Endothelial cell of umbilical vein (primary cell): ENCODE data around the gene VIPR2. TPM values are rescaled to one million over a fixed set of nuclear protein-coding genes. Genes with fewer than 3 reads are reported as not detected.

Experiments
- BruUV-seq: library from RNA; stranded (reverse); fragments of 400-500 nt; replicated peaks from 2 replicates; lab custom pipeline; 2021; lab: Mats Ljungman, UMichigan
- CTCF ChIA-PET: fragments of 300-600, 350-600 bp; sonication (Branson Sonifier 250); formaldehyde crosslinking; loops from one replicate; lab custom pipeline; 2021; ENCODE audit warnings: antibody characterized with exemption, inconsistent platforms; lab: Charles Lee
- POLR2A ChIA-PET: fragments of 300-600, 350-600 bp; sonication (Branson Sonifier 250); formaldehyde crosslinking; loops from one replicate; lab custom pipeline; 2021; ENCODE audit warnings: antibody characterized with exemption, inconsistent platforms; lab: Charles Lee
- DNase-seq: peaks from one replicate; pipeline ENCODE4 v3.0.0-alpha.2; 2011; ENCODE audit warnings: low read depth, low spot score
- FAIRE-seq: peaks from 2 replicates; lab custom pipeline; 2011; peaks lifted over from hg19 to GRCh38; lab: Jason Lieb, UNC
- H2AFZ ChIP-seq: 2 replicates; pipeline ENCODE4 v1.6.0; 2012; ENCODE audit warnings: low read depth, low read length, control low read depth, inconsistent platforms
- H3K27ac ChIP-seq: 2 replicates; pipeline ENCODE4 v1.5.1; 2011; ENCODE audit warnings: low read depth, mild to moderate bottlenecking, control low read depth, low read length, moderate library complexity; ENCODE audit not compliant: insufficient read depth
- H3K27me3 ChIP-seq, 2 experiments: 2 replicates each; pipeline versions ENCODE4 v1.6.0 to v1.6.1; 2011; ENCODE audit warnings: low read length in 2 of 2, mixed read lengths in 1 of 2; ENCODE audit not compliant: control insufficient read depth in 2 of 2, insufficient read depth in 2 of 2
- H3K36me3 ChIP-seq, 2 experiments: 2 replicates in 1 of 2; 3 replicates in 1 of 2; pipeline ENCODE4 v1.5.1; 2011; ENCODE audit warnings: low read length in 2 of 2, mild to moderate bottlenecking in 1 of 2, moderate library complexity in 1 of 2; ENCODE audit not compliant: control insufficient read depth in 2 of 2, insufficient read depth in 2 of 2; ENCODE audit errors: extremely low read depth in 1 of 2
- H3K4me1 ChIP-seq: 3 replicates; pipeline ENCODE4 v1.5.1; 2011; ENCODE audit warnings: mild to moderate bottlenecking, low read length; ENCODE audit not compliant: control insufficient read depth, insufficient read depth; ENCODE audit errors: extremely low read depth
- H3K4me2 ChIP-seq: 2 replicates; pipeline ENCODE4 v1.6.1; 2011; ENCODE audit warnings: low read length, control low read depth, mixed read lengths; ENCODE audit not compliant: insufficient read depth
- H3K4me3 ChIP-seq, 3 experiments: fragments of 200-600 bp in 1 of 3; sonication (generic), shearing (Covaris generic) in 1 of 3; replicated peaks in 1 of 3; 2 replicates each; pipeline ENCODE4 v1.5.1; 2011 to 2016; ENCODE audit warnings: control low read depth in 3 of 3, low read length in 3 of 3, mild to moderate bottlenecking in 2 of 3, inconsistent platforms in 1 of 3, low read depth in 1 of 3, moderate library complexity in 1 of 3; ENCODE audit not compliant: insufficient read depth in 1 of 3
- H3K79me2 ChIP-seq: 2 replicates; pipeline ENCODE4 v1.6.0; 2012; ENCODE audit warnings: low read length, inconsistent platforms; ENCODE audit not compliant: control insufficient read depth, insufficient read depth
- H3K9ac ChIP-seq: replicated peaks from 2 replicates; pipeline ENCODE3; 2011; ENCODE audit warnings: low read length, control low read depth; ENCODE audit not compliant: insufficient read depth; ENCODE audit errors: extremely low read depth
- H3K9me1 ChIP-seq: replicated peaks from 3 replicates; pipeline ENCODE4 v1.6.0; 2011; ENCODE audit warnings: mild to moderate bottlenecking, low read length; ENCODE audit not compliant: control insufficient read depth, insufficient read depth; ENCODE audit errors: extremely low read depth
- H3K9me3 ChIP-seq: replicated peaks from 2 replicates; pipeline ENCODE4 v1.5.1; 2012; ENCODE audit warnings: low read length, inconsistent platforms; ENCODE audit not compliant: control insufficient read depth, insufficient read depth
- H4K20me1 ChIP-seq: replicated peaks from 2 replicates; pipeline ENCODE3; 2011; ENCODE audit warnings: mild to moderate bottlenecking, low read length; ENCODE audit not compliant: control insufficient read depth, insufficient read depth; ENCODE audit errors: extremely low read depth
- CTCF ChIP-seq, 2 donors: IDR thresholded peaks; 1 replicate in 1 of 2; 2 replicates in 1 of 2; pipeline ENCODE4 v1.5.1; 2011; ENCODE audit warnings: low read length in 2 of 2, mild to moderate bottlenecking in 2 of 2, moderate library complexity in 2 of 2, control low read depth in 1 of 2, inconsistent platforms in 1 of 2, low read depth in 1 of 2; ENCODE audit not compliant: insufficient read depth in 1 of 2; ENCODE audit errors: extremely low read depth in 1 of 2
- EZH2 ChIP-seq: IDR thresholded peaks from 2 replicates; pipeline ENCODE4 v1.6.1; 2012; ENCODE audit warnings: borderline replicate concordance, low read depth, mild to moderate bottlenecking, moderate library complexity, low read length, inconsistent platforms; ENCODE audit not compliant: severe bottlenecking
- FOS ChIP-seq: IDR thresholded peaks from 2 replicates; pipeline ENCODE4 v1.6.1; 2011; ENCODE audit warnings: mild to moderate bottlenecking, low read length, moderate library complexity, borderline replicate concordance; ENCODE audit not compliant: insufficient read depth
- GATA2 ChIP-seq: IDR thresholded peaks from 2 replicates; pipeline ENCODE4 v1.7.0; 2011; ENCODE audit warnings: low read depth, mild to moderate bottlenecking, moderate library complexity, mixed read lengths, low read length; ENCODE audit not compliant: insufficient read length, insufficient read depth
- JUN ChIP-seq: IDR thresholded peaks from 2 replicates; pipeline ENCODE4 v1.6.1; 2011; ENCODE audit warnings: borderline replicate concordance, low read depth; ENCODE audit not compliant: insufficient read length, insufficient read depth
- MAX ChIP-seq: IDR thresholded peaks from 2 replicates; pipeline ENCODE4 v1.6.1; 2011; ENCODE audit not compliant: insufficient read depth, insufficient read length
- MYC ChIP-seq: IDR thresholded peaks from one replicate; pipeline ENCODE4 v1.6.1; 2011; ENCODE audit warnings: mild to moderate bottlenecking, low read depth, low read length
- POLR2A ChIP-seq: IDR thresholded peaks from 2 replicates; pipeline ENCODE4 v1.6.1; 2012; ENCODE audit warnings: low read depth, mild to moderate bottlenecking, control low read depth, low read length
- POLR2AphosphoS5 ChIP-seq: IDR thresholded peaks from 2 replicates; pipeline ENCODE4 v1.6.1; 2012; ENCODE audit warnings: low read depth, mild to moderate bottlenecking, control low read depth, low read length, moderate library complexity; ENCODE audit not compliant: insufficient read depth
- dilution Hi-C: fragments of 300-500 bp; cut with MboI; formaldehyde crosslinking; loops from one replicate; pipeline ENCODE4 v1.15.0; 2019; ENCODE audit warnings: low sequenced_read_pairs; ENCODE audit not compliant: extremely low pct_ligation_motif_present
- intact Hi-C: fragments of 100-400 bp; cut with micrococcal nuclease; formaldehyde crosslinking; loops from one replicate; pipeline ENCODE4 v1.10.0; 2022
- polyA plus RNA-seq, 4 experiments: library from polyadenylated mRNA; depleted of rRNA in 3 of 4; stranded (reverse) in 3 of 4; unstranded in 1 of 4; fragments of >200 nt; gene quantifications; 2 replicates each; pipeline versions ENCODE4 v1.2.1 to v1.2.3, GENCODE V29; 2011 to 2012; ENCODE audit warnings: missing spikeins in 1 of 4
- total RNA-seq: library from RNA; stranded (reverse); gene quantifications from 2 replicates; pipeline ENCODE4 v1.2.3, GENCODE V29; 2021

VIPR2 gene
- total and polyA plus RNA-seq, 2 donors (not counting 3 experiments of a cell fraction or from before 2014, with no cell fraction given), result not detected

- Histone ChIP-seq H3K27me3 (no peaks in the 10 kb centered on the region), H3K9ac (no peak overlapping the region), H4K20me1 (no peaks in the 10 kb centered on the region), H3K4me2 (no peak overlapping the region), H3K4me1 (no peaks in the 10 kb centered on the region), H3K27ac (no peak overlapping the region), H3K9me3 (no peaks in the 10 kb centered on the region), H3K4me3 (no peak overlapping the region), H3K36me3 (no peaks in the 10 kb centered on the region), H2AFZ (no peak overlapping the region), H3K9me1 (no peaks in the 10 kb centered on the region), H3K79me2 (no peaks in the 10 kb centered on the region)
- no peak for DNase-seq
- POLR2A ChIA-PET, result no interaction called here
- no peak for FAIRE-seq
- CTCF ChIA-PET, result no interaction called here
- intact Hi-C loops (no loop called here), dilution Hi-C loops (no loop called here)
- no TSS peak for BruUV-seq
- TF ChIP-seq CTCF (IDR thresholded peaks at IDR 0.05; ENCODE audit: extremely low read depth in 1 of 2, insufficient read depth in 1 of 2, low read depth in 1 of 2, low read length in 2 of 2), result no peak
- no peak for TF ChIP-seq GATA2
- no peak for TF ChIP-seq FOS
- no peak for TF ChIP-seq JUN
- TF ChIP-seq MYC, result no peak
- no peak for TF ChIP-seq EZH2
- no peak for TF ChIP-seq POLR2A
- TF ChIP-seq POLR2AphosphoS5, result no peak
- no peak for TF ChIP-seq MAX
Observed at GRCh38 chr7:159128767-159129166, 15.9 kb downstream of the VIPR2 start.
